Fibroblast of villous mesenchyme (primary cell): Measurements from ENCODE around the gene KAZALD1. TPM values are rescaled to one million over a fixed set of nuclear protein-coding genes. Genes with fewer than 3 reads are reported as not detected.

Experiments
- DNase-seq: peaks from one replicate; pipeline ENCODE4 v3.0.0-alpha.2; 2010; ENCODE audit warnings: low read depth
- H3K4me3 ChIP-seq: 2 replicates; pipeline ENCODE4 v1.5.1; 2011; ENCODE audit warnings: low read depth, mild to moderate bottlenecking, low read length
- CTCF ChIP-seq: IDR thresholded peaks from 2 replicates; pipeline ENCODE4 v1.5.1; 2012; ENCODE audit warnings: low read depth, mild to moderate bottlenecking, low read length; ENCODE audit not compliant: insufficient read depth
- total RNA-seq: library from RNA; depleted of rRNA; stranded (reverse); fragments of >200 nt; gene quantifications from 2 replicates; pipeline ENCODE4 v1.2.3, GENCODE V29; 2012

KAZALD1 gene
- total RNA-seq, 1 donor: 9.1 TPM

GRCh38 chr10:101041252-101041761 lies 20.5 kb upstream of the KAZALD1 start:
- no peak overlapping the region for H3K4me3 ChIP-seq
- TF ChIP-seq CTCF: peak; percentile 92

GRCh38 chr10:101042118-101042517 lies 19.7 kb upstream of the KAZALD1 start:
- no peak for TF ChIP-seq CTCF
- peak overlapping the region; percentile 70 for H3K4me3 ChIP-seq
- no peak for DNase-seq

More at GRCh38 chr10:101041252-101041761, 20.5 kb upstream of the KAZALD1 start:
- DNase-seq: peak; percentile 91

- H3K4me3 ChIP-seq: peak overlapping the region; percentile 70
- DNase-seq: peak; percentile 98
- no peak for TF ChIP-seq CTCF
Measured at GRCh38 chr10:101042667-101043362, 19.0 kb upstream of the KAZALD1 start.

- TF ChIP-seq CTCF: no peak
- no peak for DNase-seq
- H3K4me3 ChIP-seq: peak overlapping the region; percentile 70
Measured at GRCh38 chr10:101043363-101043707, 18.5 kb upstream of the KAZALD1 start.

GRCh38 chr10:101044117-101044516 lies 17.7 kb upstream of the KAZALD1 start:
- no peak for DNase-seq
- H3K4me3 ChIP-seq: no peak overlapping the region

GRCh38 chr10:101046332-101047238 lies 15.2 kb upstream of the KAZALD1 start:
- no peak for TF ChIP-seq CTCF
- H3K4me3 ChIP-seq: no peak overlapping the region
- no peak for DNase-seq

More at GRCh38 chr10:101044117-101044516, 17.7 kb upstream of the KAZALD1 start:
- TF ChIP-seq CTCF: no peak
